ENCODE results near the gene KAZN.

DNA sequence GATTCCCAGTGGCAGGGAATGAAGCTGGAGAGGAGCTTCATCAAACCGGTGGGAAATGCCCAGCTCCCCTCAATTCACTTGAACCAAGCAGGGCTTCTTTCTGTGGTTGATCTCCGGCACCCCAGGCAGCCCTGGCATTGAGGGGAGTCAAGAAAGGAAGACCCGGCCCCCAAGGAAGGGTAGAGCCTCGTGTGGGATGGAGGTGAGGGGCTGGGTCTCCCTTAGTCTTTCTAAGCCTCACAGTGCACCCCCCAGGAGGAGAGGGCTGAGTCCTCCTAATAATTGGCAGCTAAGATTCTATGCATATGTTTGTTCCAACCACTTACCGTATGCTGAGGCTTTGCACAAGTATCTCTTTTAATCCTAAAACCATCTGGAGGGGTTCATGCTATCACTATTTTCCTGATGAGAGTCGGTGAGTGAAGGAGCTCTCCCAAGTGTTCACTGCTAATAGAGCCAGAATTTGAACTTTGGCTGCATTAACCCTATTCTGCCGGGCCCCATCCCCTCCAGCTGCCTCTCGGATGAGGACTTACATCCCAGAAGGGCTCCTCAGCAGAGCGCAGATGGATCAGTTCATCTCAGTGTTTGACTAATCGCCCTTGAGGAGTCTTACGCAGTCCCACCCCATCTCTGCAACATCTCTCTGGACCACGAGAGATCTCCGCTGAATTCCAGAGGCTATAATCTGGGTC, 521.9 kb downstream of the KAZN start:
- TF ChIP-seq CTCF (conservative IDR thresholded peaks at IDR 0.05 in 1 of 2, IDR thresholded peaks at IDR 0.05 in 1 of 2; ENCODE audit: low read depth in 1 of 2, low read length in 2 of 2) (no peak), EZH2 (IDR thresholded peaks at IDR 0.05; ENCODE audit: low read length, missing control alignments) (no peak)

Measured in fibroblast of lung (primary cell).